G401.6 (cell line): ENCODE data around the gene NFU1.
A peak's percentile ranks its signal among the peaks of the same experiment; 100 is the strongest.
"Not testable (repeated sequence)": the region's sequence is repeated elsewhere in the genome, so short reads cannot be mapped to it uniquely, and the experiment has no call there.

Experiments
- FAIRE-seq: peaks from 2 replicates; lab custom pipeline; 2012; peaks lifted over from hg19 to GRCh38; lab: Jason Lieb, UNC

The NFU1 gene

GRCh38 chr2:69386789-69387734 is 50.2 kb downstream of the NFU1 start, which contains the start of gene GFPT1:
GFPT1 (minus strand) TSS chr2:69387227; CDS start chr2:69387071, 156 bp downstream.
- FAIRE-seq, result no peak

GRCh38 chr2:69386360-69386759 is 50.9 kb downstream of the NFU1 start:
- no peak for FAIRE-seq

GRCh38 chr2:69385443-69386151 is 51.6 kb downstream of the NFU1 start:
- no peak for FAIRE-seq

GRCh38 chr2:69384618-69385081 is 52.6 kb downstream of the NFU1 start:
- no peak for FAIRE-seq

GRCh38 chr2:69383176-69383812 is 53.9 kb downstream of the NFU1 start:
- FAIRE-seq, result no peak

- no peak for FAIRE-seq
These were observed 54.7 kb downstream of the NFU1 start for GRCh38 chr2:69382547-69382946.

GRCh38 chr2:69381337-69381737 is 55.9 kb downstream of the NFU1 start:
- no peak for FAIRE-seq

GRCh38 chr2:69380072-69380917 is 56.9 kb downstream of the NFU1 start:
- FAIRE-seq, result no peak

GRCh38 chr2:69376403-69376802 is 60.8 kb downstream of the NFU1 start:
- FAIRE-seq, result peak; percentile 34

- peak; percentile 75 for FAIRE-seq
These were observed 61.5 kb downstream of the NFU1 start for GRCh38 chr2:69375494-69376353.

- no peak for FAIRE-seq
These were observed 64.5 kb downstream of the NFU1 start for GRCh38 chr2:69372767-69373166.

- FAIRE-seq, result no peak
These were observed 67.4 kb downstream of the NFU1 start for GRCh38 chr2:69369802-69370201.

GRCh38 chr2:69368588-69368987 is 68.6 kb downstream of the NFU1 start:
- FAIRE-seq, result no peak

GRCh38 chr2:69359371-69359770 is 77.9 kb downstream of the NFU1 start:
- no peak for FAIRE-seq

- FAIRE-seq, result no peak
These were observed 78.3 kb downstream of the NFU1 start for GRCh38 chr2:69358914-69359313.

- no peak for FAIRE-seq
These were observed 80.8 kb downstream of the NFU1 start for GRCh38 chr2:69356471-69356870.

- FAIRE-seq, result not testable (repeated sequence)
These were observed 82.3 kb downstream of the NFU1 start for GRCh38 chr2:69354976-69355375.

GRCh38 chr2:69353360-69353759 is 83.9 kb downstream of the NFU1 start:
- FAIRE-seq, result no peak

GRCh38 chr2:69348781-69349180 is 88.5 kb downstream of the NFU1 start:
- no peak for FAIRE-seq
